Transverse colon (tissue), 3 donors: ENCODE data around the gene UVRAG.

Source experiments
- EP300 ChIP-seq: sonication (generic); formaldehyde crosslinking; IDR thresholded peaks from one replicate; pipeline ENCODE4 v1.6.1; 2017; ENCODE audit warnings: antibody characterized with exemption, low read depth
- TF ChIP-seq, protein P1 (sequence below), 5 experiments: fragments of 200-600 bp in 3 of 5; fragments of 450-650 bp in 2 of 5; sonication (generic) in 3 of 5; IDR thresholded peaks; 1 replicate in 2 of 5; 2 replicates in 3 of 5; pipeline ENCODE4 v1.5.1; 2016 to 2017; ENCODE audit warnings: antibody characterized with exemption in 5 of 5, inconsistent platforms in 3 of 5, mild to moderate bottlenecking in 2 of 5, moderate library complexity in 1 of 5

DNA sequence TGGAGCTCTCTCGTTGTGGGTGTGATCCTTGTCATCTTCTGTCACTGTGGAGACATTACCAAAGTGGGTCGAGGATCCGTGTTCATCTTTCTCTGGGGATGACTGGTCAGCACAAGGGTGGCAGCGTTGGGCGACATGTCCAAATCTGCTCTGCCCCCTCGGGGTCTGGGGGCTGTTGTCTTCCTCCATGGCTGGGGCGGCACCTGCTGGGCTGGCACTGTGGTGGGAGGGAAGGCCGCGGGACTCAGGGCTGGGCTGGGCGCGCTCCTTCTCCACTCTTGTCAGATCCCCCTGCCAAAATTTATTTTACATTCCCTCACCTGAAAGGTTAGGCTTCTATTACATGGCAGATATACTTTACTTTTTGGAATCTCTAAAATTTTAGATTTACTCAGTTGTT, 96.4 kb downstream of the UVRAG start:
- TF ChIP-seq, protein P1, sequence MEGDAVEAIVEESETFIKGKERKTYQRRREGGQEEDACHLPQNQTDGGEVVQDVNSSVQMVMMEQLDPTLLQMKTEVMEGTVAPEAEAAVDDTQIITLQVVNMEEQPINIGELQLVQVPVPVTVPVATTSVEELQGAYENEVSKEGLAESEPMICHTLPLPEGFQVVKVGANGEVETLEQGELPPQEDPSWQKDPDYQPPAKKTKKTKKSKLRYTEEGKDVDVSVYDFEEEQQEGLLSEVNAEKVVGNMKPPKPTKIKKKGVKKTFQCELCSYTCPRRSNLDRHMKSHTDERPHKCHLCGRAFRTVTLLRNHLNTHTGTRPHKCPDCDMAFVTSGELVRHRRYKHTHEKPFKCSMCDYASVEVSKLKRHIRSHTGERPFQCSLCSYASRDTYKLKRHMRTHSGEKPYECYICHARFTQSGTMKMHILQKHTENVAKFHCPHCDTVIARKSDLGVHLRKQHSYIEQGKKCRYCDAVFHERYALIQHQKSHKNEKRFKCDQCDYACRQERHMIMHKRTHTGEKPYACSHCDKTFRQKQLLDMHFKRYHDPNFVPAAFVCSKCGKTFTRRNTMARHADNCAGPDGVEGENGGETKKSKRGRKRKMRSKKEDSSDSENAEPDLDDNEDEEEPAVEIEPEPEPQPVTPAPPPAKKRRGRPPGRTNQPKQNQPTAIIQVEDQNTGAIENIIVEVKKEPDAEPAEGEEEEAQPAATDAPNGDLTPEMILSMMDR (IDR thresholded peaks at IDR 0.05) = no peak
- no peak for TF ChIP-seq EP300
